ENCODE measurements around the gene PGA3. TPM values are rescaled to one million over a fixed set of nuclear protein-coding genes. Genes with fewer than 3 reads are reported as not detected.

The PGA3 gene
- polyA plus RNA-seq, 1 of the 3 experiments (the other 2 are of a cell fraction) = not detected

- no peak for TF ChIP-seq ZBTB33 (IDR thresholded peaks at IDR 0.05; ENCODE audit: borderline replicate concordance, low read depth)
- no peak for TF ChIP-seq FOSL2 (IDR thresholded peaks at IDR 0.05; ENCODE audit: borderline replicate concordance, low read depth)
- TF ChIP-seq EP300 (IDR thresholded peaks at IDR 0.05; ENCODE audit: borderline replicate concordance in 1 of 2, low read depth in 1 of 2, low read length in 1 of 2) = no peak
These were observed 48.0 kb upstream of the PGA3 start (continued) for GRCh38 chr11:61155312-61155711.

DNA sequence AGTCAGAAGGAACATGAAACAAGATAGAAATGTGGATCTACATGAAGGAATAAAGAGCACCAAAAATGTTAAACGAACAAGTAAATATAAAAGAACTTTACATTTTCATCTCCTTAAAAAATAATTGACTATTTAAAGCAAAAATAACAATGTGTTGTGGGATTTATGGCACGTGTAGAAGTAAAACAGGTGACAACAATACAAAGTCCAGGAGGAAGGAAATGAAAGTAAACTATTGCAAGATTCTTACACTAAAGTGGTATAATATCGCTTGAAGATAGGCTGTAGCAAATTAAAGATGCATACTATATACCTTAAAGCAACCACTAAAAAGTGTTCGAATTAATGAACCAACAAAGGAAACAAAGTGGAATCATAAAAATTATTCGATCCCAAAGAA is 47.6 kb upstream of the PGA3 start:
- no peaks in the 10 kb centered on the region for H3K27me3 ChIP-seq (ENCODE audit: insufficient read depth)
- H3K79me2 ChIP-seq (ENCODE audit: insufficient read depth) = peaks cover 98% of the 10 kb centered on the region
- 95% methylated on average over 5 of the region's 5 CpGs for WGBS (ENCODE audit: low lambda C conversion rate)
- CTCF ChIA-PET = no interaction called here
- peaks cover 21% of the 10 kb centered on the region for H3K9me3 ChIP-seq
- H4K20me1 ChIP-seq (ENCODE audit: insufficient read depth) = 0 out of 2 replicates have a peak, but pooled peaks cover 3% of the 10 kb centered on the region
- H3K9me2 ChIP-seq = no peaks in the 10 kb centered on the region
- H3K4me3 ChIP-seq (ENCODE audit: low read depth in 2 of 2, low read length in 1 of 2) = no peak overlapping the region
- peaks cover 19% of the 10 kb centered on the region for H3F3A ChIP-seq (replicated peaks; ENCODE audit: insufficient read depth)
- H3K4me1 ChIP-seq (ENCODE audit: control insufficient read depth in 1 of 2, insufficient read depth in 2 of 2, low read depth in 1 of 2, low read length in 1 of 2) = peaks cover 8 to 15% of the 10 kb centered on the region in 2 experiments; a peak in 2 of 4 replicates
- no peak for DNase-seq
- peaks cover 0 to 34% of the 10 kb centered on the region in 2 experiments for H3K36me3 ChIP-seq (replicated peaks in 1 of 2; ENCODE audit: control insufficient read depth in 1 of 2, insufficient read depth in 2 of 2, low read length in 1 of 2)
- no peak overlapping the region for H2AFZ ChIP-seq (ENCODE audit: low read depth)
- H3K27ac ChIP-seq (ENCODE audit: low read depth in 2 of 2, low read length in 1 of 2) = no peak overlapping the region
- H3K9ac ChIP-seq = no peak overlapping the region
- POLR2A ChIA-PET = no interaction called here
- H3K4me2 ChIP-seq = no peak overlapping the region
- TF ChIP-seq, protein P1, sequence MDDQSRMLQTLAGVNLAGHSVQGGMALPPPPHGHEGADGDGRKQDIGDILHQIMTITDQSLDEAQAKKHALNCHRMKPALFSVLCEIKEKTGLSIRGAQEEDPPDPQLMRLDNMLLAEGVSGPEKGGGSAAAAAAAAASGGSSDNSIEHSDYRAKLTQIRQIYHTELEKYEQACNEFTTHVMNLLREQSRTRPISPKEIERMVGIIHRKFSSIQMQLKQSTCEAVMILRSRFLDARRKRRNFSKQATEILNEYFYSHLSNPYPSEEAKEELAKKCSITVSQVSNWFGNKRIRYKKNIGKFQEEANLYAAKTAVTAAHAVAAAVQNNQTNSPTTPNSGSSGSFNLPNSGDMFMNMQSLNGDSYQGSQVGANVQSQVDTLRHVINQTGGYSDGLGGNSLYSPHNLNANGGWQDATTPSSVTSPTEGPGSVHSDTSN (IDR thresholded peaks at IDR 0.05) = no peak
- TF ChIP-seq FOXM1 (IDR thresholded peaks at IDR 0.05; ENCODE audit: low read depth) (no peak), FOSL2 (IDR thresholded peaks at IDR 0.05; ENCODE audit: borderline replicate concordance, low read depth) (no peak), NFIC (IDR thresholded peaks at IDR 0.05; ENCODE audit: borderline replicate concordance) (no peak), EZH2phosphoT487 (IDR thresholded peaks at IDR 0.05; ENCODE audit: borderline replicate concordance, low read depth) (no peak), TEAD4 (IDR thresholded peaks at IDR 0.05; ENCODE audit: borderline replicate concordance, insufficient read depth) (no peak), GABPA (IDR thresholded peaks at IDR 0.05; ENCODE audit: low read depth) (no peak), TCF12 (IDR thresholded peaks at IDR 0.05) (no peak), RXRA (IDR thresholded peaks at IDR 0.05; ENCODE audit: borderline replicate concordance, low read depth) (no peak), ELF1 (IDR thresholded peaks at IDR 0.05) (no peak), USF1 (IDR thresholded peaks at IDR 0.05; ENCODE audit: borderline replicate concordance, low read depth) (no peak), EP300 (IDR thresholded peaks at IDR 0.05; ENCODE audit: borderline replicate concordance in 1 of 2, low read depth in 1 of 2, low read length in 1 of 2) (no peak), JUND (IDR thresholded peaks at IDR 0.05) (no peak)
- TF ChIP-seq, protein P2, sequence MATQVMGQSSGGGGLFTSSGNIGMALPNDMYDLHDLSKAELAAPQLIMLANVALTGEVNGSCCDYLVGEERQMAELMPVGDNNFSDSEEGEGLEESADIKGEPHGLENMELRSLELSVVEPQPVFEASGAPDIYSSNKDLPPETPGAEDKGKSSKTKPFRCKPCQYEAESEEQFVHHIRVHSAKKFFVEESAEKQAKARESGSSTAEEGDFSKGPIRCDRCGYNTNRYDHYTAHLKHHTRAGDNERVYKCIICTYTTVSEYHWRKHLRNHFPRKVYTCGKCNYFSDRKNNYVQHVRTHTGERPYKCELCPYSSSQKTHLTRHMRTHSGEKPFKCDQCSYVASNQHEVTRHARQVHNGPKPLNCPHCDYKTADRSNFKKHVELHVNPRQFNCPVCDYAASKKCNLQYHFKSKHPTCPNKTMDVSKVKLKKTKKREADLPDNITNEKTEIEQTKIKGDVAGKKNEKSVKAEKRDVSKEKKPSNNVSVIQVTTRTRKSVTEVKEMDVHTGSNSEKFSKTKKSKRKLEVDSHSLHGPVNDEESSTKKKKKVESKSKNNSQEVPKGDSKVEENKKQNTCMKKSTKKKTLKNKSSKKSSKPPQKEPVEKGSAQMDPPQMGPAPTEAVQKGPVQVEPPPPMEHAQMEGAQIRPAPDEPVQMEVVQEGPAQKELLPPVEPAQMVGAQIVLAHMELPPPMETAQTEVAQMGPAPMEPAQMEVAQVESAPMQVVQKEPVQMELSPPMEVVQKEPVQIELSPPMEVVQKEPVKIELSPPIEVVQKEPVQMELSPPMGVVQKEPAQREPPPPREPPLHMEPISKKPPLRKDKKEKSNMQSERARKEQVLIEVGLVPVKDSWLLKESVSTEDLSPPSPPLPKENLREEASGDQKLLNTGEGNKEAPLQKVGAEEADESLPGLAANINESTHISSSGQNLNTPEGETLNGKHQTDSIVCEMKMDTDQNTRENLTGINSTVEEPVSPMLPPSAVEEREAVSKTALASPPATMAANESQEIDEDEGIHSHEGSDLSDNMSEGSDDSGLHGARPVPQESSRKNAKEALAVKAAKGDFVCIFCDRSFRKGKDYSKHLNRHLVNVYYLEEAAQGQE (IDR thresholded peaks at IDR 0.05; ENCODE audit: low read depth, low read length) = no peak
